GM19240 (cell line): ENCODE results near the gene PTDSS2.
"Not testable (repeated sequence)": the region's sequence is repeated elsewhere in the genome, so short reads cannot be mapped to it uniquely, and the experiment has no call there.

Experiments used
- DNase-seq: peaks from one replicate; pipeline ENCODE4 v3.0.0; 2011; ENCODE audit warnings: low spot score; ENCODE audit not compliant: insufficient read length

PTDSS2 gene

DNA sequence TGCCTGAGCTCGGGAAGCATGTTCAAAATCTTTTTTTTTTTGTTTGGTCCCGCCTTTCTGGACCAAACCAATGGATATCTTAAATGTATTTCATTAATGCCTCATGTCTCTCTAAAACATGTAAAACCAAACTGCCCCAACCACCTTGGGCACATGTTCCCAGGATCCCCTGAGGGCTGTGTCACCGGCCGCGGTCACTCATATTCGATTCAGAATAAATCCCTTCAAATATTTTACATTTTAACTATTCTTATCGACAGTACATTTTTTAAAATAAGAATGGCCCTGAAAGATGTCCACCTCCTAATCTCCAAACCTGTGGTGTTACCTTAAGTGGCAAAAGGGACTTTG lies 54.9 kb downstream of the PTDSS2 start:
- no peak for DNase-seq

DNA sequence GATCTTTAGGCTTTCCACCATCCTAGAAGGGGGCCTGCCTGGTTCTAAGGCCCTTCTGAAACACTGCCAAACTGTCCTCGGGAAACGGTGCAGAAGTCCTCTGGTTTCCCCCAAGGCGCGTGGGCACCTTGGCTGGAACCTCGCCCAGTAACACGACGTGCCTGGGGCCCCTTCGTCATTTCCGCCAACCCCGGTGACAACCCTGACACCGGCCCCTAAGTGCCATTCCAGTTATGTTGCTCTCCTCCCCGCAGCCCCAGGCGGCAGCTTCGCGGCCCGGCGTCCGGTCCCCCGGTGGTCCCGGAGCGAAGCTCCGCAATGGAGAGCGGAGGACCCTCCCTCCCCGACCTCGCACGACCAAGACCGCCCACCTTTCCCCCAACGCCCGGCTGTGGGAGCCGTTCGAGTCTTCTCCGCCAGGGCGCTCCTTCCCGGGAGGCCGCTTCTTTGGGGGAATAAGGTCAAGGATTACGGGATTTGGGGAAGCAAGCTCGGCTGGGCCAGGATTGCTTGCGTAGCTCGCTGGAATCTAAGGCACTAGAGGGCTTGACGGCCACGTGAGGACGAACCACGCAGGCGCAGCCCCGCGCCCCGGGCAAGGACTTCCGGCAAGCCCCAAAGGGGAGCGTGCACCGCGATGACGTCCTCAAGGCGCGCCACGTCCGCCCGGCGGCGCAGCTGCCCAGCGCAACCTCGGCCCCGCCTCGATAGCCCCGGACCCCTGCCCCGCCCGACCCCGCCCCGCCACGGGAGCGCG lies 56.3 kb downstream of the PTDSS2 start:
- DNase-seq = peak; percentile 99

DNA sequence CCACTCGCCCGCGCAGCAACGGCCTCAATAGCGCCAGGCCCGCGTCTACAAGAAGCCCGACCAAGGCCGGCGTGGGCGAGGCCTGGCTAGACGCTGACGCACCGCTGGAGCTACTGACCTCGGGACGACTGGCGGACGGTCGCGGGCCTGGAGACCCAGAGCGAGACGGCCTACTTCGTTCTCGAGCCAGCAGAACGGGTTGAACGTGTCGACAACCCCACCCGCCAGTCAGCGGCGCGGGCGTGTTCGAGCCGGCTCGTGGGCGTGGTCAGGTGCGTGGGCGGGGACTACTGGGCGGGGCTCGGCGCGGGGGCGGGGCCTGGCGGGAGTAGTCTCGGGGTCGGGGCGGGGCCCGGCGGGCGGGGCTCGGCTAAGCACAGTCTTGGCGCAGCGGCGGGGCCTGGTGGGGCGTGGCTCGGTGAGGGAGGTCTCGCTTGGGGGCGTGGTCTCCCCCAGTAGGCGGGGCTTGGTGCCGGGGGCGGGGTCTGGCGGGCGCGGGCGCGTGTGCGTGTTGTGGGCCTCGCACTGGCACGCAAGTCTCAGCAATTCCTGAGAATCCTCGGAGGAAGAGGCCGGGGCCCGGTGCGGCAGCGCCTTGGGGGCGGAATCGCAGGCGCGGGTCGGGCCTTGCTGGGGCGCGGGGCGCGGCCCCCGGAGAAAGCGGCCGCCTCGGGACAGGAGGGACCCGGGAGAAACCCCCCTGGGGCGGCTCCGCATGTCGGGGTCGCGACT lies 57.1 kb downstream of the PTDSS2 start, which contains the start of gene RNH1:
Gene RNH1, minus strand, starts transcription at position 248 of the 732 bp plus-strand sequence. CDS start 5,080 bp downstream, outside the sequence.
- DNase-seq = peak; percentile 93

DNA sequence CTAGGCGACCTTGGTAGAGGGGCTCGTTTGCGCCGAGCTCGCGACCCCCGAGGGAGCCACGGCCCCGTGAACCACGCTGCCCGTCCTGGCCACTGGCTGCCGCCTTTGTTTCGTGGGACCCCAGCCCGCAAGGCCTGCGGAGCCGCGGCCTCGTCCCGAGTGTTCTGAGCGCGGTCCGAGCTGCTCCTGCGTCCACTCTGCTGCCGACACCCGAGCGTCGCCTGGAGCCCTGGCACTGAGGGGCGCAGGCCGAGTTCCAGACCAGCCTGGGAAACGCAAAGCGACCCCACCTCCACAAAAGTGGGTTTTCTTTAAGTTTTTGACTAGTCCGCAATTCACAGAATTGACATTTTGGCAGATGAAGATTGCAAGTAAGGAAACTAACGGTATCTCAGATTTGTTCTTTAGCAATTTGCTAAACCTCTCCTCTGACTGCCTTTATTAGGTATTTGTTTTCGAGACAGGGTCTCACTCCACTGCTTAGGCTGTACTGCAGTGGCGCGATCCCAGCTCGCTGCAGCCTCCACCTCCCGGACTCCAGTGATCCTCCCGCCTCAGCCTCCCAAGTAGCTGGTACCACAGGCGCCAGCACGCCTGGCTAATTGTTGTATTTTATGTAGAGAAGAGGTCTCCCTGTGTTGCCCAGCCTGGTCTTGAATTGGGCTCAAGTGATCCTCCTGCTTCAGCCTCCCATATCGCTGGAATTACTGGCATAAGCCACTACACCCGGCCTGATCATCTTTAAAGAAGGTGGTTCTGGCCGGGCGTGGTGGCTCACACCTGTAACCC lies 57.8 kb downstream of the PTDSS2 start:
- no peak for DNase-seq

DNA sequence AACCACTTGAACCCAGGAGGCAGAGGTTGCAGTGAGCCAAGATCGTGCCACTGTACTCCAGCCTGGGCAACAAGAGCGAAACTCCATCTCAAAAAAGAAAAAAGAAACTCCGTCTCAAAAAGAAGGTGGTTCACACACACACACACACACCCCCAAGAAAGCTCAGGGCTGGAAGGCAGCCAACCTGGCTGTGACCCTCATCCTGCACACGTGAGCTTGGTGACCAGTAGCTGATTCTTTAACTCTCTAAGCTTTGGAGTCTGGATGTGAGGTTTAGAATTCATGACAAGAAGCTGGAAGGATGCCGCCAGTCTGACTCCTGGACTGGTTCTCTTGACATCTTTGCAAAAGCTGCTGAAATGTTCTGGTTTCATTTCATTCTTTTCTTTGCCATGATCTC lies 58.9 kb downstream of the PTDSS2 start:
- DNase-seq = no peak

DNA sequence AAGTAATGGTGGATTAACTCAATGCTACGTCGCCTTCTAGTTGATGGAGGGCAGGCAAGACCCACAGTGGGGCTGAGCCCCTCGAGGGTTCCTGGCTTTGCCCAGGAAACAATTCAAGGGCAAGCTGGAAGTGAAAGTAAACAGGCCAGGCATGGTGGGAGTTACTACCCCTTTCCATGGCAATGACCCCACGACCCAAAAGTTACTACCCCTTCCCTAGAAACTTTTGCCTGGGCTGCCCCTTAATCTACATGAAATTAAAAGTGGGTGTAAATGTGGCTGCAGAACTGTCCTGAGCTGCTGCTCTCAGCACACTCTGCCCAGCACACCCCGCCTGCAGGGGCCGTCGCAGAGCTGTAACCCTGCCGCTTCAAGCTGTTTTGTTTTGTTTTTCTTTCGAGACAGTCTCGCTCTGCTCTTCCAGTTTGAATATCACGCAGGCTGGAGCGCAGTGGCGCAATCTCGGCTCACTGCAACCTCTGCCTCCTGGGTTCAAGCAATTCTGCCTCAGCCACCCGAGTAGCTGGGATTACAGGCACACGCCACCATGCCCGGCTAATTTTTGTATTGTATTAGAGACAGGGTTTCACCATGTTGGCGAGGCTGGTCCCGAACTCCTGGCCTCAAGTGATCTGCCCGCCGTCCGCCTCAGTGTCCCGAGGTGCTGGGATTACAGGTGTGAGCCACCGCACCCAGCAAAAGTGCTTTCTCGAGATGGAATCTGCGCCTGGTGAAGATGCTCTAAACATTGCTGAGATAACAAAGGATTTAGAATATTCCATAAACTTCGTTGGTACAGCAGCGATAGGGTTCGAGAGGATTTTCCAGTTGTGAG lies 62.9 kb downstream of the PTDSS2 start:
- DNase-seq = no peak

DNA sequence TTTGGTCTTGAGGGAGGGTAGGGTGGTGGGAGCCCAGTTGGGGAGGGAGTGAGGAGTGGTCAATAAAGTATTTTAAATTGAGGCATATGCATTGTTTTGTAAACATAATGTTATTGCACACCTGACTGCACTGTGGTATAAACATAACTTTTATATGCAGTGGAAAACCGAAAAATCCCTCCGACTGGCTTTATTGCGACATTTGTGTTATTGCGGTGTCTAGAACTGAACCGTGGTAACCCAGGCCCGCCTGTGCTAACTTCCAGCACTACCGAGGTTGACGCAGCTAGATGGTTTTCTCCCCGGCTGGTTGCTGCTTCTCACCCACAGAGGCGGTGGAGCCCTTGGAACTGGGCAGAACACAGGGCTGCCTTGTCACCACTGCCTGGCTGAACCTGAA lies 64.5 kb downstream of the PTDSS2 start:
- DNase-seq = no peak

DNA sequence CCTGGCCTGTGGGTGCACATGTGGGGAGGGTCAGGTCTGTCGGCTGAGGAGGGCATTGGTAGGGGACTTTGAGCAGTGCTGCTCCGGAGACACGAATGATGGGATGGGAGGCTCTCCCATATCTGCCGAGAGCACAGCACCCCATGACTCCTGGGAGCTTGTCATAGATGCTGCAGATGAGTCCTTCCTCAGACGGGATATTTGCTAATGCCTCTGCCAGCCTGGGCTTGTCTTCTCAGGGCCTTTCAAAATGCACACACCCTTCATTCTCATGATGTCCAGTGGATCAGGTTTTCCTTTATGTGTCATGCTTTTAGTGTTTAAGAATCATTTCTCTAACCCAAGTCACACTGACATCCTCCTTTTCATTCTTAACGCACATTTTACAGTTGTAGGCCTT lies 65.1 kb downstream of the PTDSS2 start:
- DNase-seq = no peak

DNA sequence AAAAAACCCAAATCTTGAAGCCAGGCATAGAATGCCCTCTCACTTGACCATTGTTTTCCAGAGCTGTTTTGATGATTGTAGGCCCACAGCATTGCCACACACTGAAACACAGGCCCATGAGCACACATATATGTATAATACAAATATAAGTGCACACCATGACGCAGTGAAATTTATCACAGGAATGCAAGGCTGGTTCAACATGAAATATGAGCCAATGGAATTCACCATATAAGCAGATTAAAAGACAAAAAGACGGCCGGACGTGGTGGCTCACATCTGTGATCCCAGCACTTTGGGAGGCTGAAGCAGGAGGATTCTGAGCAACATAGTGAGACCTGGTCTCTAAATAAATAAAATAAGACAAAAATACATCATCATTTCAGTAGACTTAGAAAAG lies 66.3 kb downstream of the PTDSS2 start:
- no peak for DNase-seq

DNA sequence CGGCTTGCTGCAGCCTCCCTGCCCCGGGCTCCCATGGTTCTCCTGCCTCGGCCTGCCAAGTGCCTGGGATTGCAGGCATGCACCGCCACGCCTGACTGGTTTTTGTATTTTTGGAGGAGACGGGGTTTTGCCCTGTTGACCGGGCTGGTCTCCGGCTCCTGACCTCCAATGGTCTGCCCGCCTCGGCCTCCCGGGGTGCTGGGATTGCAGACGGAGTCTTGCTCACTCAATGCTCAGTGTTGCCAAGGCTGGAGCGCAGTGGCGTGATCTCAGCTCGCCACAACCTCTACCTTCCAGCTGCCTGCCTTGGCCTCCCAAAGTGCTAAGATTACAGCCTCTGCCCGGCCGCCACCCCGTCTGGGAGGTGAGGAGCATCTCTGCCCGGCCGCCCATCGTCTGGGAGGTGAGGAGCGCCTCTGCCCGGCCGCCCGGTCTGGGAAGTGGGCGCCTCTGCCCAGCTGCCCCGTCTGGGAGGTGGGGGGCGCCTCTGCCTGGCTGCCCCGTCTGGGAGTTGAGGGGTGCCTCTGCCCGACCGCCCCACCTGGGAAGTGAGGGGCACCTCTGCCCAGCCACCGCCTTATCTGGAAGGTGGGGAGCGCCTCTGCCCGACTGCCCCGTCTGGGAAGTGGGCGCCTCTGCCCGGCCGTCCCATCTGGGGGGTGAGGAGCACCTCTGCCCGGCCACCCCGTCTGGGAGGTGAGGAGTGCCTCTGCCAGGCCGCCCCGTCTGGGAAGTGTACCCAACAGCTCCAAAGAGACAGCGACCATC lies 67.0 kb downstream of the PTDSS2 start:
- DNase-seq = not testable (repeated sequence)

DNA sequence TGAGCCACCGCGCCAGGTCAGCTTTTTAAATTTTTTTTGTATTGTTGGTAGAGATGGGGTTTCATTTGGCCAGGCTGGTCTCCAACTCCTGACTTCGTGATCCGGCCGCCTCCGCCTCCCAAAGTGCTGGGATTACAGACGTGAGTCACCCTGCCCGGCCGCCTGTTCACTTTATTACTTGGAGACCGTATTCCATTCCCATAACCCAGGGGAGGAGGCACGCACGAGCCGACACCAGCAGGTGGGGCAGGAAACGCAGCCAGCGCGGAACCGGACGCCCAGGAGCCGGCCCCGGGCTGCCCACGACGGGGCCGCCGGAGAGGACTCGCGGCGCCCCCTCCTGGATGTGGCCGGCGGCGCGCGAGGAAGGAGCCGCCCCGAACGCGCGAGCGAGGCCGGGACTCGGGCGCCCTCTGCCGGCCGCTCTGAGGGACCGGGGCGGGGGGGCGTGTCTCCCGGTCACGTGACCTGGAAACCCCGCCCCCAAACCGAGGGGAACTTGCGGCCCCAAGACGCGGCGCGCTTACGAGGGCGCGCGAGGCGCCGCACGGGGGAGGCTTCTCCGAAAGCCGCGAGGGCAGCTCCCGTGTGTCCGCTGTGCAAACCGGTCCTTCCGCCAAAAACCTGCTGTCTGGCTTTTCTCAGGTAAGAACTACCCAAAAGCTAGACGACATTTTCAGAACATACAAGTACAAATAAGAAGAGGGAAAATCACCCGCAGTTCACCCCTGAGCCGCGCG lies 68.6 kb downstream of the PTDSS2 start:
- DNase-seq = peak; percentile 67

DNA sequence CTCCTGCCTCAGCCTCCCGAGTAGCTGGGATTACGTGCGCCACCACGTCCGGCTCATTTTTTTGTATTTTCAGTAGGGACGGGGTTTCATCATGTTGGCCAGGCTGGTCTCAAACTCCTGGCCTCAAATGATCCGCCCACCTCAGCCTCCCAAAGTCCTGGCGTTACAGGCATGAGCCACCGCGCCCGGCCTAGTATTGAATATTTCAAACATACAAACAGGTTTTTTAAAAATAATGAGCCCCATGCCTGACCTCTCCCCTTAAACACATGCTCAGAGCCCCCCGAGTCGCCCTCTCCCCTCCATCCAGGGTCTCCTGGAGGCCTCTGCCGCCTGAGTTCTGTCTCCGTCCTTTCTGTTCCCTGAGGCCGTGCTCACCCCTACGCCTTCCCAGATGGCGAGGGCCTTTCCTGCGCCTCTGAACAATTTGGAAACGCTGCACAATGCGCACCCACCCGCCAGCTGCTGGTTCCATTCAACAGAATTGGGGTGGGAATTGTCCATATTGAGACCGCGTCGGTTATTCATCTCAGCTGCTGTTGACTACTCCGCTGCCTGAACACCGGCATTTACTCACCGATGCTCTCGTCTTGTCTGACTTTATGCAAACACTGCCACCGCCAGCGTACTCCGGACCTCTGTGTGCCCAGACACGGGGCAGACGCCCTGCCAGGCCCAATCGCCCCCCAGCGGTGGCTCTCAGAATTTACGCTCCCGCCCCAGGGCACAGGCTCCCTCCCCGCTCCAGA lies 70.5 kb downstream of the PTDSS2 start:
- DNase-seq = no peak

DNA sequence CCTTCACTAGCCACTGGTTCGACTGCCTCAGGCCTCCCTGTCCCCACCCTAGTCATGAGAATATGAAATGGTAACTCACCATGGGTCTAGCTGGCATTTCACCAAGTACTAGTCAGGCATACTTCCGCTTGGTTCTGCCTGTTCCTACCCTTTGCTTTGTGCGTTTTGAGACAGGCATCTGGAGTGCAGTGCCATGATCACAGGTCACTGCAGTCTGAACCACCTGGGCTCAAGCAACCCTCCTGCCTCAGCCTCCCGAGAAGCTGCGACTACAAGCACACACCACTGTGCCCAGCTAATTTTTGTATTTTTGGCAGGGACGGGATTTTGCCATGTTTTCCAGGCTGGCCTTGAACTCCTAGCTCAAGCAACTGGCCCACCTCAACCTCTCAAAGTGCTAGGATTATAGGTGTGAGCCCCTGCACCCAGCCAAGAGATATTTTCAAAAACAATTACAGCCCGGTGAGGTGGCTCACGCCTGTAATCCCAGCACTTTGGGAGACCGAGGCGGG lies 71.2 kb downstream of the PTDSS2 start:
- no peak for DNase-seq

DNA sequence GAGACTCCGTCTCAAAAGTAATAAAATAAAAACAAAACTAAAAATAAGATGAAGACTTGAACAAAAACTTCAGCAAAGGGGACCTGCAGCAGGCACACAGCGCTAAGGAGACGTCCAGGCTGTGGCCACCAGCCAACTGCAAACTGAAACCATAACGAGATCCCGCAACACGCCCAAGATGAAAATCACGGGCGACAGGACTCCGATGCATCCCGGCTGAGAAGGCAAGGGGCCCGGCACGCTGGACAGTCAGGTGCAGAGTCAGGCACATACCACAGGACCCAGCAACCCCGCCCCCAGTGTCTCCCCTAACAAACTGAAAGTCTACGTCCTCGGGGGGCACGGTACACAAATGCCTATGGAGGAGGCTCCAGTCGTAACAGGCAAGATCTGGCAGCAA lies 76.1 kb downstream of the PTDSS2 start:
- DNase-seq = no peak

DNA sequence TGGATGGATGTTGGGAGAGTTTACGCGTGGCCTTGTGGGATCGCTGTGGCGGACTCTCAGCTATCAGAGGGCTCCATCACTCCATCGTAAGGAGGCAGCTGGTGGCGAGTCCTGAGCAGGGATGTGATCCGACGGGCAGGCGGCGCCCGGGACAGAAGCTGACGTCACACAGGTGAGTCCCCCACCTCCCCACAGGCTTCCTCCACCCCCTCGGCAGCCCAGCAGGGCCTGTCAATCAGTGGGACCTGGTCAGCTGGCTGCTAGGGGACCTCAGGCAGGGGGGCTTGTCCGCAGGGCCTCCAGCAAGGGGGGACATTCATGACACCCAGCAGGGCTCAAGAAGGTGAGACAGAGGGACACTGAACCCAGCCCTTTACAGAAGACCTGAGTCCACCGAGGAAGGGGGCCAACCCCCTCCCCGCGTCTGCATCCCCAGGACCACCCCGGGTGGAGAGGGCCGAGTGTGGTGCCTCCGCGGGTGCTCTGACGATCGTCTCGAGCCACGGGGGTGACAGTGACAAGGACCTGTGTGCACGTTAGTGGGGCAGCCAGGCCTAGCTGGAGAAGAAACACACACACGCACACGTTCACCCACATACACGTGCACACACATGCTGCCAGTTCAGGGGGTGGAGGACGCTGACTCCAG lies 78.2 kb downstream of the PTDSS2 start:
- no peak for DNase-seq

DNA sequence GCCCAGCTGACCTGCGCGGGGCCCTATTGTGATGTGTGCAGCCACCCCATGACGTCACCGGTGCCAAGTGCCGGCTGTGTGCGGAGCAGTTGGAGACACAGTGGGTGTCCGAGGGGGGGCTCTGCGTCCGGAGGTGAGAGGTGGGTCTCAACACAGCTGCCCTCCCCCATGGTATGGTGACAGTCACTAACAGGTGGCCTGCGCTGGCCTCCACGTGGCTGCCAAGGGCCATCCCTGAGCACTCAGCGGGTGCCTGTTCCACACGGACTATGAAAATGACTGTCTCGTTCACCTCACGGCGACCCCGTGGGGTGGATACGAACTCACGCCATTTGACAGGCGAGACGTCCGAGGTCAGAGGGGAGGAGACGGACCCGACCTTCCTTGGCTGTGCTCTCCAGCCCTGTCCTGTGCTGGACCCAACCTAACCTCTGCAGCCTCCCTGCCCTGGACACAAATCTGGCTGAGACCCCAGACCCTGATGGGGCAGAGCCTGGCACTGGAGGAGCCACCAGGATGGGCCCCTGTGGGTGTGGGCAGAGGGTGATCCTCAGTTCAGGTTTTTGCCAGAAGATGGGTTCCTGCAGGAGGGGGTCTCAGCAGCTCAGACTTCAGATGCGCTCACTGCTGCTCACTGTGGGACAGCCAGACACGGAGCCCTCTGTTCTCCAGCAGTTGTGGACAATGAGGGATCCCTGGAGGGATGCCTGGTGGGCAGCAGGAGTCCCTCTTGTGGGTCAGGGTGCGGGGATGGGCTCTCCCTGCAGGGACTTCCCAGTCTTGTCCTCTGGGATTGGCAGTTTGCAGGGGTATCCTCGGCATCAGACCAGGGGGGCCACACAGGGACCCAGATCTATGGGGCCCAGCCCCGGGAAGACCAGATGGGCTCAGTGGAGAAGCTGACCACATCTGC lies 79.0 kb downstream of the PTDSS2 start:
- DNase-seq = no peak

DNA sequence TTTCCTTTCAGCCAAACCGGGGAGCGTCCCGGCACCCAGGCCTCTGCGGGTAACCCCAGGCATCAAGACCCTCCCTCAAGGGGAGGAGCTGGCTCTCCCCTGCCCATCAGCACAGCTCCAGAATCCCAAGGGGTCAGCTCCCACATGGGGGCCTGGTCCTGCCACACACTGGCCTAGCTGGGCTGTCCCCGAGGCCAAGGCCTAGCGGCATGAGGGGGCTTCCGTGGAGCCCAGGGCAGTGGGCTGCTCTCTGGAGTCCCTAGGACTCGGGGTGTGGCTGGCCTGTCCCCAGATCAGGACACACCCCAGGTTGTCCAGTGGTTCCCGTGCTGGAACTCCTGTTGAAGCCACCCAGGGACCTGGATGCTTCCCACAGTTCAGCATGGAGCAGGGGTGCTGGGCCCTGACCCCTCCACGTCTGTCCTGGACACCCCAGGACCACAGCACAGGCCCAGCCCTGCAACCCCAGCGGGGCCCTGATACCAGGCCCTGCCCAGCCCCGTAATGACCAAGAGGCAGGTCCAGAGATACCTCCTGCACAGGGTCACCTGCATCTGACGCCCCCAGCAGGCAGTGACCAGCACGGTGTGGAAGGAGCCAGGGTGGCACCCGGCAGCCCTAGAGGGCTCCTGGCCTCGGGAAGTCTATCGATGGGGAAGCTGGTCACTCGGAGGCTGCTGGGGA lies 79.8 kb downstream of the PTDSS2 start:
- DNase-seq = no peak
